Measurements from ENCODE around the gene ACTN4. TPM values are rescaled to one million over a fixed set of nuclear protein-coding genes. Genes with fewer than 3 reads are reported as not detected.

ACTN4 gene
- total and polyA plus RNA-seq, 2 experiments from 2014 or later = 59.3 to 321 TPM

- 26% methylated on average over 21 of the region's 21 CpGs for WGBS (ENCODE audit: low lambda C conversion rate, missing lambda C conversion rate)
Measured at GRCh38 chr19:38619361-38620174, 27.9 kb upstream of the ACTN4 start.

GRCh38 chr19:38624822-38625221, 22.6 kb upstream of the ACTN4 start:
- H2AFZ ChIP-seq = no peak overlapping the region
- H3K27ac ChIP-seq = no peak overlapping the region
- H4K20me1 ChIP-seq (ENCODE audit: insufficient read depth, poor library complexity, severe bottlenecking) = no peaks in the 10 kb centered on the region
- H3K79me2 ChIP-seq = peaks cover 9% of the 10 kb centered on the region
- H3K9me2 ChIP-seq (replicated peaks; ENCODE audit: insufficient read depth) = no peaks in the 10 kb centered on the region
- no peak overlapping the region for H3K4me3 ChIP-seq
- no peaks in the 10 kb centered on the region for H3K4me1 ChIP-seq (ENCODE audit: insufficient read depth)
- WGBS (ENCODE audit: low lambda C conversion rate, missing lambda C conversion rate) = 97% methylated on average over 3 of the region's 3 CpGs
- H3K27me3 ChIP-seq = no peaks in the 10 kb centered on the region
- no peak for DNase-seq (ENCODE audit: low spot score)
- no peaks in the 10 kb centered on the region for H3K36me3 ChIP-seq (replicated peaks; ENCODE audit: insufficient read depth, low read depth)
- no peak overlapping the region for H3K4me2 ChIP-seq
- no peaks in the 10 kb centered on the region for H3K9me3 ChIP-seq (ENCODE audit: low read depth)
- TF ChIP-seq CTCF (IDR thresholded peaks at IDR 0.05; ENCODE audit: poor library complexity) (no peak), EZH2 (IDR thresholded peaks at IDR 0.05; ENCODE audit: borderline replicate concordance) (no peak), EZH2phosphoT487 (IDR thresholded peaks at IDR 0.05; ENCODE audit: low read depth, severe bottlenecking, unreplicated experiment) (no peak)

More at GRCh38 chr19:38619361-38620174, 27.9 kb upstream of the ACTN4 start:
- Histone ChIP-seq H2AFZ (no peak overlapping the region), H3K4me2 (peak overlapping the region; percentile 98), H3K79me2 (peaks cover 16% of the 10 kb centered on the region), H3K9me2 (replicated peaks; ENCODE audit: insufficient read depth) (no peaks in the 10 kb centered on the region), H4K20me1 (ENCODE audit: insufficient read depth, poor library complexity, severe bottlenecking) (no peaks in the 10 kb centered on the region), H3K9me3 (ENCODE audit: low read depth) (no peaks in the 10 kb centered on the region), H3K27ac (peak overlapping the region; percentile 49), H3K4me3 (peak overlapping the region; percentile 33), H3K27me3 (no peaks in the 10 kb centered on the region), H3K36me3 (replicated peaks; ENCODE audit: insufficient read depth, low read depth) (no peaks in the 10 kb centered on the region), H3K4me1 (ENCODE audit: insufficient read depth) (no peaks in the 10 kb centered on the region)
- no peak for TF ChIP-seq EZH2 (IDR thresholded peaks at IDR 0.05; ENCODE audit: borderline replicate concordance)
- TF ChIP-seq EZH2phosphoT487 (IDR thresholded peaks at IDR 0.05; ENCODE audit: low read depth, severe bottlenecking, unreplicated experiment) = no peak
- TF ChIP-seq CTCF (IDR thresholded peaks at IDR 0.05; ENCODE audit: poor library complexity) = no peak
- DNase-seq (ENCODE audit: low spot score) = no peak

DNA sequence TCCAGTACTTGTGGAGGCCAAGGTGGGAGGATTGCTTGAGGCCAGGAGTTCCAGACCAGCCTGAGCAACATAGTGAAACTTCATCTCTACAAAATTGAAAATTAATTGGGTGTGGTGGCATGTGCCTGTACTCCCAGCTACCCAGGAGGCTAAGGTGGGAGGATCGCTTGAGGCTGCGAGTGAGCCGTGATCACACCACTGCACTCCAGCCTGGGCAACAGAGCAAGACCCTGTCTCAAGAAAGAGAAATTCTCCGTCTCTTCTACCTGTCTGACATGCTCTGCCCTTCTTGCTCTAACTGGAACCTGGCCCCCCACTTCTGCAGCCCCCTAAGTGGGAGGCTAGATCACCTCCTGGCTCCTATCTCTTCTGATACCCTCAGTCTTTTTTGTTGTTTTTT, 21.0 kb upstream of the ACTN4 start:
- no peaks in the 10 kb centered on the region for H3K4me1 ChIP-seq (ENCODE audit: insufficient read depth)
- H3K79me2 ChIP-seq = no peaks in the 10 kb centered on the region
- H3K27me3 ChIP-seq = no peaks in the 10 kb centered on the region
- no peaks in the 10 kb centered on the region for H3K36me3 ChIP-seq (replicated peaks; ENCODE audit: insufficient read depth, low read depth)
- H3K9me2 ChIP-seq (replicated peaks; ENCODE audit: insufficient read depth) = no peaks in the 10 kb centered on the region
- TF ChIP-seq CTCF (IDR thresholded peaks at IDR 0.05; ENCODE audit: poor library complexity) (no peak), EZH2phosphoT487 (IDR thresholded peaks at IDR 0.05; ENCODE audit: low read depth, severe bottlenecking, unreplicated experiment) (no peak), EZH2 (IDR thresholded peaks at IDR 0.05; ENCODE audit: borderline replicate concordance) (no peak)
- no peak overlapping the region for H2AFZ ChIP-seq
- no peak for DNase-seq (ENCODE audit: low spot score)
- no peak overlapping the region for H3K4me2 ChIP-seq
- H3K4me3 ChIP-seq = no peak overlapping the region
- WGBS (ENCODE audit: low lambda C conversion rate, missing lambda C conversion rate) = 100% methylated on average over 4 of the region's 4 CpGs
- no peaks in the 10 kb centered on the region for H3K9me3 ChIP-seq (ENCODE audit: low read depth)
- no peak overlapping the region for H3K27ac ChIP-seq
- no peaks in the 10 kb centered on the region for H4K20me1 ChIP-seq (ENCODE audit: insufficient read depth, poor library complexity, severe bottlenecking)

All from hepatocyte (in vitro differentiated cells).